Prostate gland (tissue), 2 donors: ENCODE results near the gene HIGD1B. TPM values are rescaled to one million over a fixed set of nuclear protein-coding genes. Genes with fewer than 3 reads are reported as not detected.
"Not testable (repeated sequence)": the region's sequence is repeated elsewhere in the genome, so short reads cannot be mapped to it uniquely, and the experiment has no call there.

Experiments used
- DNase-seq: peaks from one replicate; pipeline ENCODE4 v3.0.0-alpha.2; 2019; ENCODE audit warnings: low spot score
- H3K27ac ChIP-seq, 2 donors: fragments of 200-600 bp; sonication (generic); 2 replicates each; pipeline ENCODE4 v1.5.1; 2017 to 2019
- H3K27me3 ChIP-seq: fragments of 200-600 bp; sonication (generic); replicated peaks from 2 replicates; pipeline ENCODE4 v1.5.1; 2019; ENCODE audit not compliant: insufficient read depth
- H3K36me3 ChIP-seq, 2 donors: fragments of 200-600 bp; sonication (generic); 1 replicate in 1 of 2; 2 replicates in 1 of 2; pipeline versions ENCODE4 v1.5.1 to v1.8.1; 2017 to 2019
- H3K4me1 ChIP-seq: fragments of 200-600 bp; sonication (generic); replicated peaks from 2 replicates; pipeline ENCODE4 v1.5.1; 2019
- H3K4me3 ChIP-seq, 2 donors: fragments of 200-600 bp; sonication (generic); 2 replicates each; pipeline ENCODE4 v1.5.1; 2017 to 2019
- H3K9me3 ChIP-seq: fragments of 200-600 bp; sonication (generic); 2 replicates; pipeline ENCODE4 v1.5.1; 2017
- POLR2A ChIP-seq: fragments of 450-650 bp; IDR thresholded peaks from one replicate; pipeline ENCODE4 v1.6.1; 2016; ENCODE audit warnings: antibody characterized with exemption, mild to moderate bottlenecking
- POLR2AphosphoS5 ChIP-seq: sonication (generic); formaldehyde crosslinking; IDR thresholded peaks from one replicate; pipeline ENCODE4 v1.6.1; 2017; ENCODE audit warnings: antibody characterized with exemption
- WGBS: methylation state at CpG from one replicate; pipeline ENCODE4 v1.1.5; 2018; 5-methylcytosine and 5-hydroxymethylcytosine counted together
- intact Hi-C: fragments of 100-400 bp; cut with DNase I; formaldehyde crosslinking; loops from one replicate; pipeline ENCODE4 v1.14.2; 2022
- total RNA-seq, 2 donors: library from RNA; depleted of rRNA; stranded (reverse); fragments of >200 nt; gene quantifications; one replicate each; pipeline ENCODE4 v1.1.0, GENCODE V29; 2016
- TF ChIP-seq, protein P1 (sequence below), 4 experiments: fragments of 200-600 bp in 2 of 4; fragments of 450-650 bp in 2 of 4; sonication (generic) in 2 of 4; IDR thresholded peaks; 1 replicate in 3 of 4; 2 replicates in 1 of 4; pipeline ENCODE4 v1.5.1; 2016 to 2019; ENCODE audit warnings: antibody characterized with exemption in 4 of 4, mild to moderate bottlenecking in 2 of 4, moderate library complexity in 2 of 4

The HIGD1B gene
- total RNA-seq, 2 donors from 2014 or later = not detected

DNA sequence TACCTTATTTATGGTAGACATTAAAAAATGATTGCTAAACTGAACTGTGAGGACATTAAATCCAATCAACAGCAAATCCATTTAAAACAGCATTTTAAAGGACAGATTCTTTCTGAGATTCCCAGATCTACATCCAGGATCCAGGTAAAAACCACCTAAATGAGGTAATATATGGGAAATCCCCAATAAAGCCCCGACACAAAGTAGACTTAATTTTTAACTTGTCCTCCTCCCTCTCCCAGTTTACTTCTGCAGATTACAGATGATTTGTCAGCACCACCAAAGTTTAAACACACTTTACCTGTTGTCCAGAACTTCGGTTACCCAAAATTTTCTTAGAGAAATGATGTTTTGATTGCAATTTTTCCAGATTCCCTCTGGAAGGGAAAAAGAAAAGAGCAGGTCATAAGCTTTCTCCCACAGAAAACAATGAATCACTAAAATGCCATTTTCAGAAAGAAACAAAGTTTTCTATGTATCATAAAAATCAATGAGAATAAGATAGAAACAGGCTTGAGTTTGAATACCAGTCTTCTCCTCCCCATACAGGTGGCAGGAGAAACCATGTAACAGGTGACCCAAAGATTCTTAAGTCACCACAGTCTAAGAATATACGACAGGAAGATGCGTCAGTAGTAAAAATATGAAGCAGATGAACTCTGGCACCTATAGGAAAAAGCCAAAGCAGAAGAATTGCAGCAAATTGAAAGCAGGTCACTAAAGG, 40.4 kb upstream of the HIGD1B start:
- DNase-seq = no peak
- Histone ChIP-seq H3K27ac (no peak overlapping the region), H3K27me3 (no peaks in the 10 kb centered on the region), H3K4me3 (no peak overlapping the region), H3K36me3 (no peaks in the 10 kb centered on the region), H3K9me3 (no peaks in the 10 kb centered on the region), H3K4me1 (no peaks in the 10 kb centered on the region)
- WGBS = 71% methylated on average over 4 of the region's 4 CpGs
- intact Hi-C loops = no loop called here
- no peak for TF ChIP-seq POLR2AphosphoS5
- TF ChIP-seq, protein P1, sequence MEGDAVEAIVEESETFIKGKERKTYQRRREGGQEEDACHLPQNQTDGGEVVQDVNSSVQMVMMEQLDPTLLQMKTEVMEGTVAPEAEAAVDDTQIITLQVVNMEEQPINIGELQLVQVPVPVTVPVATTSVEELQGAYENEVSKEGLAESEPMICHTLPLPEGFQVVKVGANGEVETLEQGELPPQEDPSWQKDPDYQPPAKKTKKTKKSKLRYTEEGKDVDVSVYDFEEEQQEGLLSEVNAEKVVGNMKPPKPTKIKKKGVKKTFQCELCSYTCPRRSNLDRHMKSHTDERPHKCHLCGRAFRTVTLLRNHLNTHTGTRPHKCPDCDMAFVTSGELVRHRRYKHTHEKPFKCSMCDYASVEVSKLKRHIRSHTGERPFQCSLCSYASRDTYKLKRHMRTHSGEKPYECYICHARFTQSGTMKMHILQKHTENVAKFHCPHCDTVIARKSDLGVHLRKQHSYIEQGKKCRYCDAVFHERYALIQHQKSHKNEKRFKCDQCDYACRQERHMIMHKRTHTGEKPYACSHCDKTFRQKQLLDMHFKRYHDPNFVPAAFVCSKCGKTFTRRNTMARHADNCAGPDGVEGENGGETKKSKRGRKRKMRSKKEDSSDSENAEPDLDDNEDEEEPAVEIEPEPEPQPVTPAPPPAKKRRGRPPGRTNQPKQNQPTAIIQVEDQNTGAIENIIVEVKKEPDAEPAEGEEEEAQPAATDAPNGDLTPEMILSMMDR (IDR thresholded peaks at IDR 0.05) = no peak
- no peak for TF ChIP-seq POLR2A

DNA sequence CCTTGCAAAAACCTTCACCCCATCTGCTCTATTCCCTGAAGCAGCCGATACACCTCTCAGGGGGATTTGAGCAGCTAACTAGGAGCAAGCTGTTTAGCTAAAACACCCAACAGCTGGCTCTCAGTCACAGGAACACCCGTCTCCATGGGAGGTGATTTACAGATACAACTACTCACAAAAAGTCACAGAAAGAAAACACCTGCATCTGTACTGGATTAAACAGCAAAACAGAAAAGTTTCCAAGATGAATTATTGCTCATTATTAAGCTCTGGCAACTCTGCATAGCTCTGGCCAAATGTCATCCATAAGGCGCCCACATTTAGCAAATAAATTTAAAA, 39.9 kb upstream of the HIGD1B start:
- no peak overlapping the region for H3K4me3 ChIP-seq
- intact Hi-C loops = no loop called here
- no peaks in the 10 kb centered on the region for H3K4me1 ChIP-seq
- no peak for DNase-seq
- H3K9me3 ChIP-seq = no peaks in the 10 kb centered on the region
- no peak overlapping the region for H3K27ac ChIP-seq
- 53% methylated on average over 3 of the region's 3 CpGs for WGBS
- H3K36me3 ChIP-seq = no peaks in the 10 kb centered on the region
- TF ChIP-seq POLR2AphosphoS5 (no peak), POLR2A (no peak)
- TF ChIP-seq, protein P1 (IDR thresholded peaks at IDR 0.05) = no peak
- H3K27me3 ChIP-seq = no peaks in the 10 kb centered on the region

DNA sequence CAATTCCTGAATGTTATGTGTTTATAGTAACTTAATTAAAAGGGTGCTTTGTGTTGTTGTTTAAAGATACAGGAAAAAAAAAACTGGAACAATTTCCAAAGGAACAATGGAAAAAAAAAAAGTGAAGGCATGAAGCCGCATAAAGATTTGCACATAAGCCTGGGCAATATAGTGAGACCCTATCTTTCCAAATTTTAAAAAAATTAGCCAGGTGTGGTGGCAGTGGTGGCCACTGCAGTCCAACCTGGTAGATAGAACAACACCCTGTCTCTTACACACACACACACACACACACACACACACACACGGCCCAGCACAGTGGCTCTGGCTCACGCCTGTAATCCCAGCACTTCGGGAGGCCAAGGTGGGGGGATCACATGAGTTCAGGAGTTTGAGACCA, 39.5 kb upstream of the HIGD1B start:
- intact Hi-C loops = no loop called here
- H3K4me1 ChIP-seq = no peaks in the 10 kb centered on the region
- no peak for DNase-seq
- no peak overlapping the region for H3K4me3 ChIP-seq
- H3K36me3 ChIP-seq = no peaks in the 10 kb centered on the region
- H3K27me3 ChIP-seq = no peaks in the 10 kb centered on the region
- WGBS = 77% methylated on average over 4 of the region's 4 CpGs
- H3K9me3 ChIP-seq = no peaks in the 10 kb centered on the region
- H3K27ac ChIP-seq = no peak overlapping the region
- TF ChIP-seq POLR2AphosphoS5 (no peak), POLR2A (no peak)
- TF ChIP-seq, protein P1 (IDR thresholded peaks at IDR 0.05) = no peak

DNA sequence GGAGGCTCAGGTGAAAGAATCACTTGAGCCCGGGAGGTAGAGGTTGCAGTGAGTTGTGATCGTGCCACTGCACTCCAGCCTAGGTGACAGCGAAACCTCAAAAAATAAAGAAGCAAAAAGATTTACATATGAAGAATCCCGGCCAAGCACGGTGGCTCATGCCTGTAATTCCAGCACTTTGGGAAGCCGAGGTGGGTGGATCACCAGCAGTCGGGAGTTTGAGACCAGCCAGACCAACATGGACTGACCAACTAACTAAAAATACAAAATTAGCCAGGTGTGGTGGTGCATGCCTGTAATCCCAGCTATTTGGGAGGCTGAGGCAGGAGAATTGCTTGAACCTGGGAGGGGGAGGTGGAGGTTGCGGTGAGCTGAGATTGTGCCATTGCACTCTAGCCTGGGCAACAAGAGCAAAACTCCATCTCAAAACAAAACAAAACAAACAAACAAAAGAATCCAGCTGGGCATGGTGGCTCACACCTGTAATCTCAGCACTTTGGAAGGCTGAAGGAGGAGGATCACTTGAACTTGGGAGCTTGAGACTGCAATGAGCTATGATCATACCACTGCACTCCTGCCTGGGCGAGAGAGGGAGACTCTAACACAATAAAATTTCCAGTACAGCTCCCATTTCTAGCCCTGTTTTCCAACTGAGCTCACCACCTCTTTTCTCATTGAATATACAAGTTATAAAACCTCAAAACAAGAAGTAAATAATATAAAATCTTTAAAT, 38.9 kb upstream of the HIGD1B start:
- H3K9me3 ChIP-seq, H3K27ac ChIP-seq, DNase-seq, H3K27me3 ChIP-seq, H3K36me3 ChIP-seq, intact Hi-C loops, H3K4me1 ChIP-seq, H3K4me3 ChIP-seq: not testable (repeated sequence)
- WGBS = 91% methylated on average over 9 of the region's 9 CpGs

DNA sequence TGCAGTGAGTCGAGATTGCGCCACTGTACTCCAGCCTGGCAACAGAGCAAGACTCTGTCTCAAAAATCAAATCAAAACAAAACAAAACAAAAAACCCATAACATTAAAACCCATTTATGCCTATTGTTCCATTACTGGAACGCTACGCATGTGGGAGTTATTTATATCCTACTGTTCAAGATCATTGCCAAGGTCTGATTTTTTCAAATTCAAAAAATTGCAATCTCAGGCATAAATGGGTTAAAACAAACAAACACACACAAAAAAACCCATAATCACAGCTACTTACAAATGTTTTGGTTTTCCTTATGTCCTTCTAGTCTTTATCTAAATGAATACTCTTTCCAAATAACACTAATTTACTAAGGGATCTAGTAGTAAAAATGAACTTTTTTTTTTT, 35.4 kb upstream of the HIGD1B start:
- no peak overlapping the region for H3K4me3 ChIP-seq
- H3K9me3 ChIP-seq = no peaks in the 10 kb centered on the region
- WGBS = 69% methylated on average over 4 of the region's 4 CpGs
- TF ChIP-seq POLR2AphosphoS5 (no peak), POLR2A (no peak)
- TF ChIP-seq, protein P1 (IDR thresholded peaks at IDR 0.05) = no peak
- H3K4me1 ChIP-seq = no peaks in the 10 kb centered on the region
- intact Hi-C loops = no loop called here
- no peaks in the 10 kb centered on the region for H3K36me3 ChIP-seq
- DNase-seq = no peak
- H3K27me3 ChIP-seq = no peaks in the 10 kb centered on the region
- H3K27ac ChIP-seq = no peak overlapping the region

DNA sequence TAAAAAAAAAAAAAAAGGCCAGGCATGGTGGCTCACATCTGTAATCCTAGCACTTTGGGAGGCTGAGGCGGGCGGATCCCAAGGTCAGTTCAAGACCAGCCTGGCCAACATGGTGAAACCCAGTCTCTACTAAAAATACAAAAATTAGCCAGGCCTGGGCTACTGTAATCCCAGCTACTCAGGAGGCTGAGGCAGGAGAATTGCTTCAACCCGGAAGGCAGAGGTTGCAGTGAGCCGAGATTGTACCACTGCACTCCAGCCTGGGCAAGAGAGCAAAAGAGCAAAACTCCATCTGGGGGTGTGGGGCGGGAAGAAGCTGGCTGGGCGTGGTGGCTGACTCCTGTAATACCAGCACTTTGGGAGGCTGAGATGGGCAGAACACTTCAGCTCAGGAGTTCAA, 29.2 kb upstream of the HIGD1B start:
- H3K4me1 ChIP-seq, H3K36me3 ChIP-seq, H3K27me3 ChIP-seq, DNase-seq, intact Hi-C loops, H3K9me3 ChIP-seq, H3K27ac ChIP-seq, H3K4me3 ChIP-seq: not testable (repeated sequence)
- 93% methylated on average over 6 of the region's 6 CpGs for WGBS
